SK-N-SH (cell line): Measurements from ENCODE around the gene GRIP1.

Experiments
- CHD2 ChIP-seq: fragments of 150-350 bp; IDR thresholded peaks from 2 replicates; pipeline ENCODE4 v1.6.1; 2018; ENCODE audit warnings: low read length; ENCODE audit not compliant: partially characterized antibody
- EP300 ChIP-seq, 2 experiments: IDR thresholded peaks; 2 replicates each; pipeline versions ENCODE4 v1.4.0 to v1.6.1; 2012; ENCODE audit warnings: borderline replicate concordance in 1 of 2, low read depth in 1 of 2, low read length in 1 of 2
- JUND ChIP-seq: IDR thresholded peaks from 2 replicates; pipeline ENCODE4 v1.4.0; 2012
- MXI1 ChIP-seq: IDR thresholded peaks from 2 replicates; pipeline ENCODE4 v1.6.1; 2012; ENCODE audit warnings: mild to moderate bottlenecking, low read depth, low read length, improper control_type of control experiment
- NFIC ChIP-seq: IDR thresholded peaks from 2 replicates; pipeline ENCODE4 v1.4.0; 2012; ENCODE audit warnings: borderline replicate concordance
- NRF1 ChIP-seq: IDR thresholded peaks from 2 replicates; pipeline ENCODE4 v1.6.1; 2012; ENCODE audit warnings: low read depth, mild to moderate bottlenecking, low read length
- RAD21 ChIP-seq: IDR thresholded peaks from 2 replicates; pipeline ENCODE4 v1.6.1; 2012; ENCODE audit warnings: mild to moderate bottlenecking, low read length
- TAF1 ChIP-seq: IDR thresholded peaks from 2 replicates; pipeline ENCODE4 v1.6.1; 2012; ENCODE audit warnings: low read depth, mild to moderate bottlenecking, low read length, moderate library complexity, borderline replicate concordance
- TF ChIP-seq, protein P1 (sequence below): fragments of 200-600 bp; sonication (generic); IDR thresholded peaks from 2 replicates; pipeline ENCODE4 v1.6.1; 2017; ENCODE audit warnings: antibody characterized with exemption, mild to moderate bottlenecking, moderate library complexity
- TF ChIP-seq, protein P2 (sequence below): IDR thresholded peaks from 2 replicates; pipeline ENCODE4 v1.4.0; 2012; ENCODE audit warnings: low read depth
- TF ChIP-seq, protein P3 (sequence below): IDR thresholded peaks from 2 replicates; pipeline ENCODE4 v1.6.1; 2012; ENCODE audit warnings: mild to moderate bottlenecking, low read depth, low read length, moderate library complexity
- TF ChIP-seq, protein P4 (sequence below): fragments of 150-350 bp; IDR thresholded peaks from 2 replicates; pipeline ENCODE4 v1.6.1; 2017; ENCODE audit warnings: antibody characterized with exemption, low read length, low read depth, borderline replicate concordance

DNA sequence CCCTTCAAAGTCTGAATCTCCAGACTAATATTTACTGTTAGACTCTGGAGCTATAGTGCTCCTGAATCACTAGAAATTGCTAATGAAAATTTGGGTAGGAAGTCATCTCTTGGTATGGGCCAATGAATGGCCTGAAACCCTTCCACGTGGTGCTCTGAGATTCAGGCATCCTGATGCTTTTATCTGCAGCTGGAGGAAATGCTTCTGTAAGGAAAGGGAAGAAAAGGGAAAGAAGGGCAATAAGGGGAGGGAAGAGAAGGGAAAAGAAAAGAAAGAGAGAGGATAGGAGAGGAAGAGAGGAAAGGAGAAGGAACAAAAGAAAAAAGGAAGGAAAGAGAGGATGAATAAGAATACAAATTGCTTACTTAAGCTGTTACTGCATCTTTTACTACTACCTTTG lies 182.3 kb downstream of the GRIP1 start:
- TF ChIP-seq, protein P1, sequence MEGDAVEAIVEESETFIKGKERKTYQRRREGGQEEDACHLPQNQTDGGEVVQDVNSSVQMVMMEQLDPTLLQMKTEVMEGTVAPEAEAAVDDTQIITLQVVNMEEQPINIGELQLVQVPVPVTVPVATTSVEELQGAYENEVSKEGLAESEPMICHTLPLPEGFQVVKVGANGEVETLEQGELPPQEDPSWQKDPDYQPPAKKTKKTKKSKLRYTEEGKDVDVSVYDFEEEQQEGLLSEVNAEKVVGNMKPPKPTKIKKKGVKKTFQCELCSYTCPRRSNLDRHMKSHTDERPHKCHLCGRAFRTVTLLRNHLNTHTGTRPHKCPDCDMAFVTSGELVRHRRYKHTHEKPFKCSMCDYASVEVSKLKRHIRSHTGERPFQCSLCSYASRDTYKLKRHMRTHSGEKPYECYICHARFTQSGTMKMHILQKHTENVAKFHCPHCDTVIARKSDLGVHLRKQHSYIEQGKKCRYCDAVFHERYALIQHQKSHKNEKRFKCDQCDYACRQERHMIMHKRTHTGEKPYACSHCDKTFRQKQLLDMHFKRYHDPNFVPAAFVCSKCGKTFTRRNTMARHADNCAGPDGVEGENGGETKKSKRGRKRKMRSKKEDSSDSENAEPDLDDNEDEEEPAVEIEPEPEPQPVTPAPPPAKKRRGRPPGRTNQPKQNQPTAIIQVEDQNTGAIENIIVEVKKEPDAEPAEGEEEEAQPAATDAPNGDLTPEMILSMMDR = no peak
- TF ChIP-seq JUND (no peak), CHD2 (no peak), RAD21 (no peak), MXI1 (no peak), TAF1 (no peak), EP300 (IDR thresholded peaks at IDR 0.05; ENCODE audit: borderline replicate concordance in 1 of 2, low read depth in 1 of 2, low read length in 1 of 2) (no peak), NFIC (no peak), NRF1 (no peak)
- TF ChIP-seq, protein P2, sequence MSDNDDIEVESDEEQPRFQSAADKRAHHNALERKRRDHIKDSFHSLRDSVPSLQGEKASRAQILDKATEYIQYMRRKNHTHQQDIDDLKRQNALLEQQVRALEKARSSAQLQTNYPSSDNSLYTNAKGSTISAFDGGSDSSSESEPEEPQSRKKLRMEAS = no peak
- TF ChIP-seq, protein P3, sequence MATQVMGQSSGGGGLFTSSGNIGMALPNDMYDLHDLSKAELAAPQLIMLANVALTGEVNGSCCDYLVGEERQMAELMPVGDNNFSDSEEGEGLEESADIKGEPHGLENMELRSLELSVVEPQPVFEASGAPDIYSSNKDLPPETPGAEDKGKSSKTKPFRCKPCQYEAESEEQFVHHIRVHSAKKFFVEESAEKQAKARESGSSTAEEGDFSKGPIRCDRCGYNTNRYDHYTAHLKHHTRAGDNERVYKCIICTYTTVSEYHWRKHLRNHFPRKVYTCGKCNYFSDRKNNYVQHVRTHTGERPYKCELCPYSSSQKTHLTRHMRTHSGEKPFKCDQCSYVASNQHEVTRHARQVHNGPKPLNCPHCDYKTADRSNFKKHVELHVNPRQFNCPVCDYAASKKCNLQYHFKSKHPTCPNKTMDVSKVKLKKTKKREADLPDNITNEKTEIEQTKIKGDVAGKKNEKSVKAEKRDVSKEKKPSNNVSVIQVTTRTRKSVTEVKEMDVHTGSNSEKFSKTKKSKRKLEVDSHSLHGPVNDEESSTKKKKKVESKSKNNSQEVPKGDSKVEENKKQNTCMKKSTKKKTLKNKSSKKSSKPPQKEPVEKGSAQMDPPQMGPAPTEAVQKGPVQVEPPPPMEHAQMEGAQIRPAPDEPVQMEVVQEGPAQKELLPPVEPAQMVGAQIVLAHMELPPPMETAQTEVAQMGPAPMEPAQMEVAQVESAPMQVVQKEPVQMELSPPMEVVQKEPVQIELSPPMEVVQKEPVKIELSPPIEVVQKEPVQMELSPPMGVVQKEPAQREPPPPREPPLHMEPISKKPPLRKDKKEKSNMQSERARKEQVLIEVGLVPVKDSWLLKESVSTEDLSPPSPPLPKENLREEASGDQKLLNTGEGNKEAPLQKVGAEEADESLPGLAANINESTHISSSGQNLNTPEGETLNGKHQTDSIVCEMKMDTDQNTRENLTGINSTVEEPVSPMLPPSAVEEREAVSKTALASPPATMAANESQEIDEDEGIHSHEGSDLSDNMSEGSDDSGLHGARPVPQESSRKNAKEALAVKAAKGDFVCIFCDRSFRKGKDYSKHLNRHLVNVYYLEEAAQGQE = no peak
- TF ChIP-seq, protein P4, sequence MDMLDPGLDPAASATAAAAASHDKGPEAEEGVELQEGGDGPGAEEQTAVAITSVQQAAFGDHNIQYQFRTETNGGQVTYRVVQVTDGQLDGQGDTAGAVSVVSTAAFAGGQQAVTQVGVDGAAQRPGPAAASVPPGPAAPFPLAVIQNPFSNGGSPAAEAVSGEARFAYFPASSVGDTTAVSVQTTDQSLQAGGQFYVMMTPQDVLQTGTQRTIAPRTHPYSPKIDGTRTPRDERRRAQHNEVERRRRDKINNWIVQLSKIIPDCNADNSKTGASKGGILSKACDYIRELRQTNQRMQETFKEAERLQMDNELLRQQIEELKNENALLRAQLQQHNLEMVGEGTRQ = no peak
